HK-2 (cell line): ENCODE results near the gene CSNK2B.

Source experiments
- DNase-seq: peaks from one replicate; pipeline ENCODE4 v3.0.0-alpha.2; 2018; ENCODE audit not compliant: unreplicated experiment

CSNK2B gene

DNA sequence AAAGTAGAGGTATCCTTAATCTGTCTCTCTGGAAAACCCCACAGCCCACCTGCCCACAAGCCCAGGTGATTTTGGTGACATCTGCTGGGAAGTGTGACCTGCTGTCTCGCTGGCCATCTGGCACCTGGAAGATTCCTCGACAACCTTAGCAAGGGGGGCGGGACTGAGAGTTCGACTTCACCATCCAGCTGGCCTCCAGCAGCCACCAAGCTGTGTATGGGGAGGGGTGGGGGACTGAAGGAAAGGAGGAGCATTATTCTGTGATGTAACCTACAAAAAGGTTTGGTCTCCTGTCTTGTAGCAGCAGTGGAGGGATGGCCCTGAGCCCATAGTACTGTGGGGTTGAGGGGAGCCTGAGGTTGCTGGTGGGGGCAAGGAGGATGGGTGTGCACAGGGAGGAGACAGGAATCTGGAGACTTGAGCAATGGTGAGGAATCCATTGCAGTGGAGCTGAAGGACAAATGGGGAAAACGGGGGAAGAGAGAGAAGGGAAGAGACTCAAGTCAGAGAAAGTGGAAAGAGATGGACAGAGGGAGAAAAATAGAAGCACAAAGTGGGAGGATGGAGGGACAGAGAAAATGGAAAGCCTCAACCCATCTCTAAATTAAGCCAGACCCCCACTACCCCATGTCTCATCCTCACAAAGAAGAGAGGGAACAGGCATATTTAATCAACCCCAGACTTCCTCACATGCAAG is 44.8 kb downstream of the CSNK2B start:
- no peak for DNase-seq

DNA sequence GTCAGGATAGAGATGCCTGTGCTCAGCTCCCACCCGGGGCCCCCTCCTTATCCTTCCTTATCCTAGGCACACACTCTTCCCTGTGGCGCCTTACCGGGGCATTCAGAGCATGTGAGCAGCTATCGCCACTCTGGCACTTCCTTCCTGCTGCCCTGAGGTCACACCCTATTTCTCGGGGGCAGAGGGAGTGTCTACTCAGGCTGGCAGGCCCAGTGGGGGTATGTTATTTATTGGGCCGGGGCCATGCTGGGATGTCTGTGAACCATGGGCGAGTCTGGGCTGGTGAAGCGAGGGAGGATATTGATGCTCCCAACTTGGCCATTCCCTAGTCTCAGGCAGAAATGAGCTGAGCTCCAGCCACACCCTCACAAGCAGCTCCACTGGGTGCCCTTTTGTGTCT is 45.4 kb downstream of the CSNK2B start:
- DNase-seq, result no peak

DNA sequence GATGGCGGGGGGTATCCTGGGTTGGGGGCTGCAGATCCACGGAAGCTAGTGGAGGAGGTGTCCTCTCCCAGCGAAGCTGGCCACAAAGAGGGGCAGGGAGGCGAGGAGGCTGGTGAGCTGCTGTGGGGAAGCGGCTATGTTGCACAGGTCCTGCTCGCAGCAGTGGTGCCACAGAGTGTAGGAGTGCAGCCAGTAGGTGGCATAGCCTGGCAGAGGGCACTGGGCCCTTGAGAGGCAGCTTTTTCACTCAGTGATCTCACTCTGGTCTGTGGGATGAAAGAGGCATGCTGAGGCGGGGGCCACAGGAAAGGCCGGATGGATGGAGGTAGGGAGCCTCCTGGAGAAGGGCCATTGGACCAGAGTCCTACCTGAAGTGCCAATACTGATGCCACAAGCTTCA is 46.4 kb downstream of the CSNK2B start:
- DNase-seq, result no peak

GRCh38 chr6:31713465-31713864 is 47.6 kb downstream of the CSNK2B start:
- no peak for DNase-seq

DNA sequence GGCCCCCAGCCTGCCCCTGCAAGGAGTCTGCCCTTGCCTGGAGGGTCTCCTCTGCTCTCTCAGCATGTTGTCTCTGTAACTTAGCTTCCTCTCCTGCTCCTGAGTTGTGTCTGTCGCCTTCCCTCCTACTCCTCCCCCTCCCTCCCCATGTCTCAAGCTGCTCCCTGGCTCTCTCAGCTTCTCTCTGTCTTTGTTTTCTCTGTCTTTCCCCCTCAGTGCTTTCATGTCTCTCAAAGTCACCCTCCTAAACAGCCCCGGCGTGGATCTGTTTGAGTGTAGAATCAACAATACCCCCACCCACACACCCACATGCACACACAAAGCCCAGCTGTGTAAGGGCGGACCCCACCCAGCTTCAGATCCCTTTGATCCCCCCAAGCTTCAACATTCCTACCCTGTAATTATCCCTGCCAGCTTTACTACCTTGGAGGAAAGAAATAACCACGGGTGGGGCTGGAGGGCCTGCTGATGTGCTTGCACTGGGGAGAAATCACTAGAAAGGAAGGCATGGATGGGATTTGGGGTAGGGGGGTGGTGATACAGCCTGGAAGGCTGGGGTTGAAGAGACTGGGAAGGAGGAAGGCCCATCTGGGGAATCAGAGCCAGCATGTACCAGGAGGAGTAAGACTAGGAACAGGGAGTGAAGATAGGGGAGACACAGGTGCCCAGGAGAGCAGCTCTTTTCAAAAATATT is 48.3 kb downstream of the CSNK2B start:
- no peak for DNase-seq

DNA sequence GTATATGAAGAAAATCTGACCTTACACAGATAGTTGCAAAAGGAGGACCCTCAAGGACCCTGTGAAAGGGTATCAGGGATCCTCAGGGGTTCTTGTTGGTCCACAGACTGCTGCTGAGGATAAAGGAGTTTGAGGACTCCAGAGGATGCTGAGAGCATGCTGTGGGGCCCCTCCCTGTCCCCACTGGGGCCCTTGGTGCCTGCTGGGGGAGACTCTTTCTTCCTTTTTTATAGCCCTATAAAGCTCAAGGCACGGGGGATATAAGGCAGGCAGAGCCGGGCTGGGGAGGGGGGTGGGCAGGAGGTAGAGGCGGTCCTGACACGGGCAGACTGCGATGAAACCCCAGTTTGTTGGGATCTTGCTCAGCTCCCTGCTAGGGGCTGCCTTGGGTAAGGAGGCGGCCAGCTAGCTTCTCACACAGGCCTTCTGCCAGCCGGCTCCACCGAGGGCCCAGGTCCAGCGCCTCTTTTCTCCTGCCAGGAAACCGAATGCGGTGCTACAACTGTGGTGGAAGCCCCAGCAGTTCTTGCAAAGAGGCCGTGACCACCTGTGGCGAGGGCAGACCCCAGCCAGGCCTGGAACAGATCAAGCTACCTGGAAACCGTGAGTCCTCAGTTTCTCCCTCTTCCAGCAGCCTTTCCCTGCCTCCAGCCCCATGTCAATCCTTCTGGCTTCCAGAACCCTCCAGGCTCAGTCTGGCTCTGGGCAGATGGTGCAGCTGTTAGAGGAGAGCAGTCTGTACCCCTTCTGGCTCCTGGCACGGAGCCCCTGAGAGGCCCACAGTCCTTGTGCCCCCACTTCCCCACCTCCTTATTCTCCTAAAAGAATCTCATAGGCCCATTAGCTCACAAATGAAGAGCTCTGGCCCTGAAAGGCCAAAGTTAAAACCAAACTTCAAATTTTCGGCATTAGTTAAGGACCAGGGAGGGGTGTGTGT is 49.4 kb downstream of the CSNK2B start, which contains the start of gene LY6G6D:
Gene LY6G6D (plus strand): TSS at position 327 of the 937 bp plus-strand sequence. CDS start 8 bp downstream, at position 335.
- DNase-seq, result no peak

DNA sequence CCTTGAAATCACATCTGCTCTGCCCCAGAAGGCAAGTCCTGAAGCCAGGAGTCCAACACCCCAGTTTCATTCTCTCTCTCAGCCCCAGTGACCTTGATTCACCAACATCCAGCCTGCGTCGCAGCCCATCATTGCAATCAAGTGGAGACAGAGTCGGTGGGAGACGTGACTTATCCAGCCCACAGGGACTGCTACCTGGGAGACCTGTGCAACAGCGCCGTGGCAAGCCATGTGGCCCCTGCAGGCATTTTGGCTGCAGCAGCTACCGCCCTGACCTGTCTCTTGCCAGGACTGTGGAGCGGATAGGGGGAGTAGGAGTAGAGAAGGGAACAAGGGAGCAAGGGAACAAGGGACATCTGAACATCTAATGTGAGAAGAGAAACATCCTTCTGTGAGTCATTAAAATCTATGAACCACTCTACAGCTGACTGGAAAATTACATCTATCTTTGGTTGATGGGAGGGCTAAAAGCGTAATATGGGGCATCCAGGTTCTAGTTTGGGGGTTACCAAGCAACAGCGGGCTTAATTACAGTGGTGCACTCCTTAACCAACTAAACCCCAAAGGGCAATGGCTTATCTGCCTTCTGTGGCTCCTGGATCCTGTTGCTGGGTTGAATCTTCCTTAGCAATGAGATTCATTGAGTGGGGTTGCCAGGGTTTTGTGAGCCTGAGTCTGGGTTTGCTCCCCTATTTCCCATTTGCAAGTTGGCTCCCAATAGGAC is 51.8 kb downstream of the CSNK2B start:
- no peak for DNase-seq

DNA sequence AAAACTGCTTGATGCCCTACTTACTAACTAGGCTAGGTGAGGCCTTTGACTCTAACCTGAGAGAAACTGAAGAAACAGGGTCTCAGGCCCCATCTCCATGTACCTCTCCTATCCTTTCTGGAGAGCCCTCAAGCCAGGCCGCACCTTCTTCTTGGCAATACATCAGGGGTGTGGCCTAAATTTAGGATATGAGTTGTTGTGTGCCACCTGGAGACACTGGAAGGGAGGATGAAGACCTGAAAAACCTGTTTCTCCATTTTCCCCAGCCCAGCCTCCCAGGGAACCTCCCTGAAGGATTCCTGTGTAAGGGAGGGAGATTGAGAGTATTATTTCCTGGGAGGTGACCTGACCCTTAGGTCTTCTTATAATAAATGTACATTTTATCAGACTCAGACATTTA is 52.4 kb downstream of the CSNK2B start:
- DNase-seq, result no peak

- no peak for DNase-seq
Measured at GRCh38 chr6:31719001-31719400, 53.1 kb downstream of the CSNK2B start.
